Muscle layer of colon (tissue), 2 donors: ENCODE measurements around the gene KCNG3.
"Not testable (repeated sequence)": the region's sequence is repeated elsewhere in the genome, so short reads cannot be mapped to it uniquely, and the experiment has no call there.

Experiments
- H3K27ac ChIP-seq: one replicate; pipeline ENCODE4 v1.7.0; 2013; ENCODE audit warnings: low read depth, mild to moderate bottlenecking, low read length, moderate library complexity
- H3K27me3 ChIP-seq, 2 donors: one replicate each; pipeline ENCODE4 v1.7.0; 2013; ENCODE audit warnings: low read length in 2 of 2, mild to moderate bottlenecking in 2 of 2; ENCODE audit not compliant: insufficient read depth in 2 of 2, control insufficient read depth in 1 of 2
- H3K36me3 ChIP-seq: one replicate; pipeline ENCODE4 v1.7.0; 2013; ENCODE audit warnings: mild to moderate bottlenecking, low read length; ENCODE audit not compliant: insufficient read depth
- H3K4me1 ChIP-seq: one replicate; pipeline ENCODE4 v1.7.0; 2013; ENCODE audit warnings: mild to moderate bottlenecking, low read length; ENCODE audit not compliant: insufficient read depth
- H3K4me3 ChIP-seq, 2 donors: one replicate each; pipeline ENCODE4 v1.7.0; 2013; ENCODE audit warnings: low read length in 2 of 2, low read depth in 1 of 2, mild to moderate bottlenecking in 1 of 2, moderate library complexity in 1 of 2
- H3K9ac ChIP-seq: one replicate; pipeline ENCODE4 v1.7.0; 2013; ENCODE audit warnings: low read length
- H3K9me3 ChIP-seq: one replicate; pipeline ENCODE4 v1.7.0; 2013; ENCODE audit warnings: mild to moderate bottlenecking, low read length
- donor health status: abdominal sarcoma.
- donor health status: Adenocarcinoma of cecum.

KCNG3 gene

GRCh38 chr2:42421601-42422239, 72.1 kb downstream of the KCNG3 start:
- Histone ChIP-seq H3K4me1 (no peaks in the 10 kb centered on the region), H3K4me3 (no peak overlapping the region), H3K27me3 (no peaks in the 10 kb centered on the region), H3K9ac (no peak overlapping the region), H3K9me3 (no peaks in the 10 kb centered on the region), H3K27ac (no peak overlapping the region), H3K36me3 (no peaks in the 10 kb centered on the region)

DNA sequence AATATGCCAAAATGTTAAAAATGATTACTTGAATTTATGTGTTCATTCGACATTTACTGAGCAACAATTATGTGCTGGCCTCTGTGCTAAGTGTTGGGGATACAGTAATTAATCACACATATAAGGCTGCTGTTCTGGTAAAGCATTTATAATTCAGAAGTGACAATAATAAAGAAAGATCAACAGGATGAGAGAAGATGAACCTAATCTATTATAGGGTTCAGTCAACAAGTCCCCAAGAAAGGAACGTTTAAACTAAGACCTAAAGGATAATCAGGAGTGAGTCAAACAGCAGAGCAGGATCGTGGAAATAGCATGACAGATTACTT, 72.7 kb downstream of the KCNG3 start:
- Histone ChIP-seq H3K4me3 (no peak overlapping the region), H3K36me3 (no peaks in the 10 kb centered on the region), H3K9me3 (no peaks in the 10 kb centered on the region), H3K9ac (no peak overlapping the region), H3K27me3 (no peaks in the 10 kb centered on the region), H3K4me1 (no peaks in the 10 kb centered on the region), H3K27ac (no peak overlapping the region)

DNA sequence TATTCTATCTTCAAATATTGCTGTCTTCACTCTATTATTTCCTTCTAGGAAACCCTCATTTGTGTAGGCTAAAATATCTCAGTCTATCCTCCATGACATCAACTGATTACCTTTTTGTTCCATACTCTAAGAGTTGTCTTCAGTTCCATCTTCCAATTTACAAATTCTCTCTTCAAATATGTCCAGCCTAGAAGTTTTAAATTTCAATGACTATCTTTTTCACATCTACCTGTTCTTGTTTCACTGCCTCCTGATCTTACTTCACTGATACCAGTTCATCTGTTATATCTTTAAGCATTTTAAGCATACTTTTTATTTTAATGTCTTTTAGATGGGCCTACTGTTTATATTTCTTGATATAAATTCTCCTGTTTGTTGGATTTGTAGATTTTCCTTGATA, 79.1 kb downstream of the KCNG3 start:
- Histone ChIP-seq H3K4me3 (no peak overlapping the region), H3K4me1 (no peaks in the 10 kb centered on the region), H3K27ac (no peak overlapping the region), H3K36me3 (no peaks in the 10 kb centered on the region), H3K9ac (no peak overlapping the region), H3K9me3 (no peaks in the 10 kb centered on the region), H3K27me3 (no peaks in the 10 kb centered on the region)

DNA sequence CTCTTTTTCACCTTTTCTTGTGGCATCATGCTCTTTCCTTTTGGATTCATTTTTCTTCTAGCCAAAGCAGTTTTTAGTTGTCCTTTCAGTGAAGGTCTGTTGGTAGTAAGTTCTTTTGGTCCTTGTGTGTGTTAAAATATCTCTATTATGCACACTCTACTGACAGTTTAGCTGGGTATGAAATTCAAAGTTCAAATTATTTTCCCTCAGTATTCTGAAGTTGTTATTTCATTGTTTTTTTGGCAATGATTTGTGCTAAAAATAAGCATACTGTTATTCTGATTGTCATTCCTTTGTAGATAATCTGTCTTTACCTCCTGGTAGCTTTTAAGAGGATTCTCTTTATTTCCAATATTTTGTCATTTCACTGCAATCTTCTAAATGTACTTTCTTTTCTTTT, 79.6 kb downstream of the KCNG3 start:
- no peak overlapping the region for H3K9ac ChIP-seq
- H3K4me3 ChIP-seq = no peak overlapping the region
- no peaks in the 10 kb centered on the region for H3K27me3 ChIP-seq
- H3K4me1 ChIP-seq = no peaks in the 10 kb centered on the region
- H3K36me3 ChIP-seq = no peaks in the 10 kb centered on the region
- no peaks in the 10 kb centered on the region for H3K9me3 ChIP-seq
- H3K27ac ChIP-seq = no peak overlapping the region

DNA sequence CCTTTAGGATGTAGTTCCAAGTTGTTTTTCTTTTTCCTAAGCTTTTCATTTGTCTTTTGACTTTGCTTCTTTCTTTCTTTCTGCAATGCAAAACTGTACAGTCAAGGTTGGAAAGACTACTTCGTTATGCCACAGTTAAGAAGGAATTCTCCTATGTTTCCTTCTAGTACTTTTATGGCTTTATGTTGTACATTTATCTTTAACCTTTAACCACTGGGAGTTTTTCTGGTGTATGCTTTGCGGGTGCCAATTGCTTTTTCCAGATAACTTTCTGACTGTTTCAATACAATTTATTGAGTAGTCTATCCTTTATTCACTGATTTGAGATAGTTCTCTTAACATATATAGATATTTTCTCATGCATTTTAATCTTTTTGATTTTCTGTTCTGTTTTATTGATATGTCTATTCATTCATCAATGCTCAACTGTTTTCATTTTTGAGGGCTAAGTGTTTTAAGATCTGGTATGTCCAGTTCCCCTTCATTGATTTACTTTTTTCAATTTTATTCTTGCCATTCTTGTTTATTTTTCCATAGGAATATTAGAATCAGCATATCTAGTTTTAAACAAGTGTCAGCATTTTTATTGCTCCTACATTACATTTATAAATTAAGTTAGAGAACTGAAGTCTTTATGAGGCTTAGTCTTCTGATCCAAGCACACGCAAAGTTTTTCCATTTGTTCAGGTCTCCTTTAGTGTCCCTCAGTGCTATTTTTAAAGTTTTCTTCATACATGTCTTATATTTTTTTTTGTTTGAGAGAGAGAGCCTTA, 82.9 kb downstream of the KCNG3 start:
- Histone ChIP-seq H3K27ac (no peak overlapping the region), H3K9ac (no peak overlapping the region), H3K4me1 (no peaks in the 10 kb centered on the region), H3K36me3 (no peaks in the 10 kb centered on the region), H3K4me3 (no peak overlapping the region), H3K9me3 (no peaks in the 10 kb centered on the region), H3K27me3 (no peaks in the 10 kb centered on the region)

- no peaks in the 10 kb centered on the region for H3K27me3 ChIP-seq
Observed at GRCh38 chr2:42408009-42408408, 85.8 kb downstream of the KCNG3 start.

GRCh38 chr2:42407476-42407875, 86.3 kb downstream of the KCNG3 start:
- Histone ChIP-seq H3K4me1 (no peaks in the 10 kb centered on the region), H3K27ac (no peak overlapping the region), H3K27me3 (no peaks in the 10 kb centered on the region), H3K36me3 (no peaks in the 10 kb centered on the region), H3K9me3 (no peaks in the 10 kb centered on the region), H3K4me3 (no peak overlapping the region), H3K9ac (no peak overlapping the region)

More at GRCh38 chr2:42408009-42408408, 85.8 kb downstream of the KCNG3 start:
- Histone ChIP-seq H3K9me3 (no peaks in the 10 kb centered on the region), H3K9ac (no peak overlapping the region), H3K27ac (no peak overlapping the region), H3K36me3 (no peaks in the 10 kb centered on the region), H3K4me3 (no peak overlapping the region), H3K4me1 (no peaks in the 10 kb centered on the region)

GRCh38 chr2:42404676-42405075, 89.1 kb downstream of the KCNG3 start:
- Histone ChIP-seq H3K9ac (no peak overlapping the region), H3K4me1 (no peaks in the 10 kb centered on the region), H3K27ac (no peak overlapping the region), H3K9me3 (no peaks in the 10 kb centered on the region), H3K36me3 (no peaks in the 10 kb centered on the region), H3K27me3 (no peaks in the 10 kb centered on the region), H3K4me3 (no peak overlapping the region)

DNA sequence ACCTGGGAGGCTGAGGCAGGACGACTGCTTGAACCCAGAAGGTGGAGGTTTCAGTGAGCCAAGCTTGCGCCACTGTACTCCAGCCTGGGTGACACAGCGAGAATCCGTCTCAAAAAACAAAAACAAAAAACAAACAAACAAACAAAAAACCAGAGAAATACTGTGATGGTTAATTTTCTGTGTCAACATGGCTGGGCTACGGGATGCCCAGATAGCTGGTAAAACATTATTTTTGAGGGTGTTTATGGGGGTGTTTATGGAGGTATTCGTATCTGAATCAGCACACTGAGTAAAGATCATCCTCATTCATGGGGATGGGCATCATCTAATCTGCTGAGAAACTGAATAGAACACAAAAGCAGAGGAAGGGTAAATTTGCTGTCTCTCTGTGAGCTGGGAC, 92.0 kb downstream of the KCNG3 start:
- Histone ChIP-seq H3K9me3 (no peaks in the 10 kb centered on the region), H3K9ac (no peak overlapping the region), H3K4me3 (no peak overlapping the region), H3K27ac (no peak overlapping the region), H3K27me3 (no peaks in the 10 kb centered on the region), H3K4me1 (no peaks in the 10 kb centered on the region), H3K36me3 (no peaks in the 10 kb centered on the region)

GRCh38 chr2:42398052-42398451, 95.7 kb downstream of the KCNG3 start:
- H3K27me3 ChIP-seq, H3K9ac ChIP-seq, H3K36me3 ChIP-seq, H3K4me1 ChIP-seq, H3K9me3 ChIP-seq, H3K27ac ChIP-seq, H3K4me3 ChIP-seq: not testable (repeated sequence)

- not testable (repeated sequence) for H3K9ac ChIP-seq, H3K27ac ChIP-seq, H3K9me3 ChIP-seq, H3K36me3 ChIP-seq, H3K27me3 ChIP-seq, H3K4me1 ChIP-seq, H3K4me3 ChIP-seq
Observed at GRCh38 chr2:42393320-42393719, 100.5 kb downstream of the KCNG3 start.

- Histone ChIP-seq H3K4me3 (no peak overlapping the region), H3K9ac (no peak overlapping the region), H3K27ac (no peak overlapping the region), H3K27me3 (no peaks in the 10 kb centered on the region), H3K9me3 (no peaks in the 10 kb centered on the region), H3K36me3 (no peaks in the 10 kb centered on the region), H3K4me1 (no peaks in the 10 kb centered on the region)
Observed at GRCh38 chr2:42392191-42392590, 101.6 kb downstream of the KCNG3 start.
